NK-92 (cell line): ENCODE measurements around the gene NLRC5.

Source experiments
- DNase-seq: peaks from one replicate; lab custom pipeline; 2025; ENCODE audit not compliant: unreplicated experiment; lab: John Stamatoyannopoulos, UW

NLRC5 gene

DNA sequence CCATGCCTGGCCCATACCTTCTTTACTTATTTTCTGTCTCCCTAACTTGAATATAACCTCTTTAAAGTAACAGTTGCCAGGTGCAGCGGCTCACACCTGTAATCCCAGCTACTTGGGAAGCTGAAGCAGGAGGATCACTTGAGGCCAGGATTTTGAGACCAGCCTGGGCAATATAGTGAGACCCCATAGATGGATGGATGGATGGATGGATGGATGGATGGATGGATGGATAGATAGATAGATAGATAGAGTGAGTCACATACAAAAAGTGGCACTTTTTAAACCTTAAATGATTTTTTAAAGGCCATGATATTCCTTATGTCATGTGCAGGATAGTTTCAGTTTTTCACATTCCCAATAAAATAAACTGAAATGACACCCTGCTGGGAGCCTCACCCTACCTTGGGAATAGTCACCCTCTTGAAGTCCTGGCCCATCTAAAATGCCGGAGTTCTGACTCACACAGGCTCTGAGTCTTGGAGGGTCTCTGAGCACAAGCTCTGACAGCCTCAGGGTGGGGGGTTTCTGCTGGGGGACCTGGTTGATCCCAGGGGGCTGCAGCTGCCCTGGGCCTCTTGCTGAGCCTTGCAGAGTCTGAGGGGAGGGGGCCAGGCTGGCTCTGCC lies 129.2 kb downstream of the NLRC5 start:
- DNase-seq: no peak

DNA sequence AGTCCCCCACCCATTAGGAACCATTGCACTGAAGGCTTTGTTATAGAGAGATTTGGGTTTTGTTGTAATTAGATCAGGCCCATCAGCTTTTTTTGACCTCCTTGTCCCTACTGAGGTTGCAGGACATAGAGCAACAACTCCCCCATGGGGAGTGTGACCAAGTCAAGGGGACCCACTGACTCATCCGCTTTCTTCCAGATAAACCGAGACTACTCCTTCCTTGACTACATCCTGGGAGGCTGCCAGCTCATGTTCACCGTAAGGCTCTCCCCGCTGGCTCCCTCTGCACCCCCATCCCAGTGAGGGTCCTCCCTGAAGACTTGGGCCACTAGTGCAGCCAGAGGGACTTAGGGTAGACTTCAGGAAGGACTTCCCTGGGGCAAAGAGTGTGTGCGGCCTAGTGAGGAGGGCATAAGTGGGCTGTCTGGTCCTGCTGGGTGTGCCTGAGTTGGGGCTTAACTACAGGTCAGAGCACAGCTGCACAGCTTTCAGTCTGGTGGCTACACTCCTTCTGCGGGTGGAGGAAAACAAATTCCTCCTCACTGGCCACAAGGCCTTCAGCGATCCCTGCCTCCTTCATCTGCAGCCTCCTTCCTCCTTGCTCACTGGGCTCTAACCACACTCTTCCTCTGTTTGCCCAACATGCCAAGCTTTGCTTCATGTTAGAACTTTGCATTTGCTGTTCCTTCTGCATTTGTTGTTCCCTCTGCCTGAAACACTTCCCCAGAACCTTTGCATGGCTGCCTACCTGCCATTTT lies 134.0 kb downstream of the NLRC5 start:
- no peak for DNase-seq

DNA sequence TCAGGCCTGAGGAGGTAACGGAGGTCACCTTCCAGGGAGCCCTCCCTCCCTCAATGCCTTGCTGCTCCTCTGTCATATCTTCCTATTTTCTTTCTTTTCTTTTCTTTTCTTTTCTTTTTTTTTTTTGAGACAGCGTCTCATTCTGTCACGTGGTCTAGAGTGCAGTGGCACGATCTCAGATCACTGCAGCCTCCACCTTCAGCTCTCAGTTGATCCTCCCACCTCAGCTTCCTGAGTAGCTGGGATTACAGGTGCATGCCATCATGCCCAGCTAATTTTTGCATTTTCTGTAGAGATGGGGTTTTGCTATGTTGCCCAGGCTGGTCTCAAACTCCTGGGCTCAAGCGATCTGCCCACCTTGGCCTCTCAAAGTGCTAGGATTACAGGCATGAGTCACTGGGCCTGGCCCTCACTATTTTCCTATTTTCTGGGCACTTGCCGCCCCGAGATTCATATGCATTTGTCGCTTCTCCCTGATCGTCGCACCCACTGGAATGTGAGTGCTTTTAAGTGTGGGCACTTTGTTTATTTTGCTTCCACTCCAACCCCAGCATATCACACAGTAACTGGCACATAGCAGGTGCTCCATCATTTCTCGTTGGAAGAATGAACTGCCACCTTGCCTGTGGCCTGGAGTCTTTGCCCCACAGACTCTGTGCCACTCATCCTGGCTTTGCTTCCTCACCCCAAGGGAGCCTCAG lies 134.8 kb downstream of the NLRC5 start:
- DNase-seq: no peak

GRCh38 chr16:57125376-57125775 lies 136.0 kb downstream of the NLRC5 start:
- no peak for DNase-seq

DNA sequence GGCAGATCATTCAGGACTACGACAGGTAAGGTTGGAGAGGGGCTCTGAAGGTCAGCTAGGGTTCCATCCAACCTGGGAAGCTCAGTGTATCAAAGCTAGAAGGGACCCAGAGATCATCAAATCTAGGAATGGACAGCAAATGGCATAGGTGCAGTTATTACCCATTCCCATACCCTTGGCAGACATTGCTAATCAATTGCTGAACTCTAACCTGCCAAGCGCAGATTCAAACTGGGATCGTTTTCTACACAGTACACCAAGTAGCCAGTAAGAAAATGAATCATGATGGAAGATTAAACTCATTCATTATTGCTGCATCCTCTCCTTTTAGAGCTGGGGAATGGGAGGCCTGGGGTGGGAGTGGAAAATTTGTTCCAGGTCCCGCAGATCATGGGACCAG lies 136.6 kb downstream of the NLRC5 start:
- DNase-seq: no peak

GRCh38 chr16:57126411-57126810 lies 137.1 kb downstream of the NLRC5 start:
- no peak for DNase-seq

- DNase-seq: no peak
Observed at GRCh38 chr16:57127037-57127763, 137.8 kb downstream of the NLRC5 start.

DNA sequence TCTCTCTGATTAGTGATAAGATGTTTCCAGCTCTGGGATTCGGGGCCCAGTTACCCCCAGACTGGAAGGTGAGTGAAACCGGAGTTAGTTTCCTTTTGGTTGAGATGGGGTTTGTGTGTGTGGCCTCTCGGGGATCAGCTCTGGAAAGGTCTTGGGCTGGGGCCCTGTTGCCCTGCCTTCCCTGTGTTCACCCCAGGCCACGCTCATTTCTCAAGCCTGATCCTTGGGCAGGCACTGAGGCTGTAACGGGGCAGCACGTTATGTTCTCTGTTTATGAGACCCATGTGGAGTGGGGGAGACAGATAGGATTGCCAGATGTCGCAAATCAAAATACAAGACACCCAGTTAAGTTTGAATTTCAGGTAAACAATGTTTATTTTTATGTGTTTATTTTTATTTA lies 138.5 kb downstream of the NLRC5 start:
- DNase-seq: no peak

- no peak for DNase-seq
Observed at GRCh38 chr16:57128771-57129389, 139.5 kb downstream of the NLRC5 start.

DNA sequence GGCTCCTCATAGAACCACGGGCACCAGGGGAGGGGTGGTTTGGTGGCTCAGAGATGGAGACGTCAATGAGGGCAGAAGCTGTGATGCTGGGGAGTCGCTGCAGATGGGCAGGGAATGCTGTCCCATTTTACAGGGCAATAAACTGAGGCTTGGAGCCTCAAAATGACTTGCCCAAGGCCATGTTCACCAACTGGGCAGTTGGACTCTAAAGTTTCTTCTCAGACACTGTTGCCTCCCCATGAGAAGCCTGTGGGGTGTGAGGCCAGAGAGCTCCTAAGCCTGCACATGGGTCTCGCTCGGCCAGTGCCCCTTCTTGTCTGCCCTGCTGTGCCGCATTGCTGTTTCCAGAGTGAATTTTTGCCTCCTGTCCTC lies 141.6 kb downstream of the NLRC5 start:
- no peak for DNase-seq

DNA sequence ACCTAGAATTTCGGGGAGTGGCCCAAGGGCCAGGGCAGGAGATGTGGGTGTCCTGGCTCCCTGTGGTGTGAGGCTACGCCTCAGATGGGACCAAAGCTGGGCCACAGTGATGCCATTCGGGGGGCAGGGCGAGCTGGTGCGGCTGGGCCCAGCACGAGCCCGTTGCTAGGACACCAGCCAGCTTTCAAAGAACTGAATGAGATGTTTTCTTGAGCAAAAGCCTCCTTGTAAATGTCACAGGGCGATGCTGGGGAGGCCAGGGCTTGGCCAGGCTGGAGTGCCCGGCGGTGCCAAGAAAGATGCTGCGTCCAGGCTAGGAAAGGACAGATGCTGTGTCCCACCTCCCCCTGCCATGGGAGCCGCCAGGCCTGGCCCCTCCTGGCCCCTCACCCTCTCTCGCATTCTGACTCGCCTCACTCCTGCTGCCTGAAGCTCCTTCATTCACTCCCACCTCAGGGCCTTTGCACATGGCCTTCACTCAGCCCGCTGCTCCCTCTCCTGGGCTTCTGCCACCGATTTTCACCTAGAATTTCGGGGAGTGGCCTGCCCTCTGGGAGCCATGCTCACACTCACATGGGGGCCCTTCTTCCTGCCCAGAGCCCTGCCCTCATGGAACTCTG lies 142.1 kb downstream of the NLRC5 start:
- no peak for DNase-seq

DNA sequence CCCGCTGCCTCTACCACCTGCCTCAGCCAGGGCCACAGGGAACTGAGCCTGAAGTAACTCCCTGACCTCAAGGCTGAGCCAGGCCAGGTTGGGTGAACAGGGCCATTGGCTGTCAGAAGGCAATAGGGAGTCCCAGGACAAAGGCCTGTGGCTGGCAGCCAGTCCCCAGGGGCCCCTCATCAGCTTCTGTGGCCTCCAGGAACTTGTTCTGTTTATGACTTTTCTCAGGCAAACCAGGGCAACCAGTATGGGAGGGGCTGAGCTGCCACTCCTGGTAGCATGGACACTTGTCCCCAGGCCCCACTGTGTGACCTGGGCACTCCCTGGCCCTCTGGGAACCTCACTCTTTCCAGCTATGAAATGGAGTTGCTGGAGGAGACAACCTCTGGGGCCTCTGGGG lies 143.1 kb downstream of the NLRC5 start:
- DNase-seq: no peak

GRCh38 chr16:57133031-57133430 lies 143.7 kb downstream of the NLRC5 start:
- DNase-seq: no peak
